Activated naive CD4-positive, alpha-beta T cell treated with anti-CD3 and anti-CD28 coated beads, Interleukin-2, amount 50 U/mL, for 72 hours (primary cell): Measurements from ENCODE around the gene LPXN. TPM values are rescaled to one million over a fixed set of nuclear protein-coding genes. Genes with fewer than 3 reads are reported as not detected.

Source experiments
- ATAC-seq, 2 donors: fragments of 150-1000 bp; cut with Tn5 transposase; 2 replicates each; pipeline ENCODE4 v1.10.0; 2021; ENCODE audit warnings: mild to moderate bottlenecking in 2 of 2, moderate library complexity in 2 of 2
- DNase-seq, 2 donors: peaks; one replicate each; pipeline ENCODE4 v3.0.0; 2021 to 2022; ENCODE audit warnings: low spot score in 2 of 2
- H3K27ac Mint-ChIP-seq, 2 donors: one replicate each; pipeline ENCODE4 v1.8.0; 2022; ENCODE audit warnings: mild to moderate bottlenecking in 2 of 2, mixed read lengths in 2 of 2
- H3K36me3 Mint-ChIP-seq, 2 donors: one replicate each; pipeline ENCODE4 v1.8.0; 2022; ENCODE audit warnings: mixed read lengths in 2 of 2
- H3K9me3 Mint-ChIP-seq, 2 donors: one replicate each; pipeline ENCODE4 v1.8.0; 2022; ENCODE audit warnings: mixed read lengths in 2 of 2
- total RNA-seq, 2 donors: library from RNA; stranded (reverse); gene quantifications; one replicate each; pipeline ENCODE4 v1.2.3, GENCODE V29; 2022

Gene LPXN
- total RNA-seq = 100 to 1,000 TPM; 177 to 422 TPM

DNA sequence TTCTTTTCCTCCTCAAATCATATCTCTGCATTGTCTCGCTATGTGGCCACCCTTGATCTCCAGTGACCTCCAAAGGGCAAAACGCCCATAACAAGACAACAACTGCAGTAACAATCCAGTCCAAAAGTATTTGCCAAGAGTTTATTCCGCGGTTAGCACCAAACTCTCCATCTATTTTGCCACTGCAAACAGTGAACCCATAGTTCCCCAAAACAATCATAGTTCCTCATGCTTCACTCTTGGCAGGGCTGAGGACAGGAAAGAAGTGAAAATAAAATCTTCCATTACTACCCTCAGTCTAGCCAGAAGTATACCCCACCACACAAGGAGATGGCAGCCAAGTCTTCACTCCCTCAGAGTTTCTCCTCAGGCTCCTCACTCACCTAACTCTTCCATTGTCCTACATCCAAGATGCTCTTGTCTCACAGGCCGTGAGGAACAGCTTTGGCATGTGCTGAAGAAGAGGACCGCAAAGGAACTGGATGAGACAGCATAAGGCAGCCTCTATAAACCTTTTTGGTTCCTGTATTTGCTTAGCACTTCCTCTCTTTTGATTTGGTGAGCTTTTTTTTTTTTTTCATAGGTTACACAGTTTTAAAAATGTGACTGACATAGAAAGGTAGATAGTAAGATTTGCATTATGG, at the start of gene LPXN:
Gene LPXN (minus strand): TSS at position 480 of the 644 bp plus-strand sequence. CDS start 84 bp downstream, at position 396.
- peak; percentile 56 to 69 for DNase-seq
- H3K9me3 Mint-ChIP-seq = no peaks in the 10 kb centered on the region
- ATAC-seq = no peak
- H3K27ac Mint-ChIP-seq = peak within 1 kb of the TSS; percentile 100
- H3K36me3 Mint-ChIP-seq = peaks cover 36 to 42% of the 10 kb centered on the region in 2 donors

DNA sequence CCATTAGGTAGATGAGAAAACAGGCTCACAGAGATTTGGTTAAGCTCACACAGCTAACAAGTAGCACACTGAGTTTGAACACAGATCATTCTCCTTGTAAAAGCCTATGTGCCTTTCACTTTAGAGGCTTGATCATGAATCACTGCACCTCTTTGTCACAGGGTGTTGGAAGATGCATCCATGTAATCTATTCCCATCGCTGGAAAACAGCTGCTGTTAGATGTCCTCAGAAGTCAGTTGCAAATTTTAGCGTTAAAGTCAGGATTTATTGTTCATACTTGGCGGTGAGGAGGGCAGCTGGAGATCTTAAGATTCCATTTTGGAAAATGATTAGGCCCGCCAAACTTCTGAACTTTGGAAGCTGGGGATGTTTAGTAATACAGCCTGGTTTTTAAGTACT, 49.4 kb upstream of the LPXN start:
- no peaks in the 10 kb centered on the region for H3K9me3 Mint-ChIP-seq
- H3K27ac Mint-ChIP-seq = peak overlapping the region in 1 of 2 donors; percentile 63
- ATAC-seq (no peak), DNase-seq (no peak)
- H3K36me3 Mint-ChIP-seq = peaks cover 23% of the 10 kb centered on the region in 2 donors

DNA sequence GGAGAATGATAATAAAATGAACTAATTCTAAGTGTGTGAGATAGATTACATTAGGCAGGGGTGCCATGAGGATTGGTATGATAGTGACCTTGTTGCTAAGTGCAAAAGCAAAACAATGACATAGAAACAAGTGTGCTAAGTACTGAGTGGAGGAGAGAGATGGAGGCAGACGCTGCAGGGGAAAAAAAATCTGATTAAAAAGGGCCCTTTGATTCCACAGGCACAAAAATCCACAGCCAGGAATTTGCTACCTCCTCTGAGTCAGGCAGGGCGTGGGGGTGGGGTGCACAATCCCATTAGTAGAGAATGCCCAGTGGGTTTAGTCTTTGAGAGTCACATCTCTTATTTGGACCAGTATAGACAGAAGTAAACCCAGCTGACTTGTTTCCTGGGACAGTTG, 46.7 kb upstream of the LPXN start, which contains the start of gene CNTF:
Gene CNTF (plus strand): TSS at position 322 of the 400 bp plus-strand sequence. CDS start 88 bp downstream, outside the sequence.
- Mint-ChIP-seq H3K27ac (peak within 1 kb of the TSS; percentile 44 to 58), H3K9me3 (no peaks in the 10 kb centered on the region), H3K36me3 (peaks cover 27 to 33% of the 10 kb centered on the region in 2 donors)
- ATAC-seq (peak in 1 of 2 donors; percentile 13), DNase-seq (no peak)

DNA sequence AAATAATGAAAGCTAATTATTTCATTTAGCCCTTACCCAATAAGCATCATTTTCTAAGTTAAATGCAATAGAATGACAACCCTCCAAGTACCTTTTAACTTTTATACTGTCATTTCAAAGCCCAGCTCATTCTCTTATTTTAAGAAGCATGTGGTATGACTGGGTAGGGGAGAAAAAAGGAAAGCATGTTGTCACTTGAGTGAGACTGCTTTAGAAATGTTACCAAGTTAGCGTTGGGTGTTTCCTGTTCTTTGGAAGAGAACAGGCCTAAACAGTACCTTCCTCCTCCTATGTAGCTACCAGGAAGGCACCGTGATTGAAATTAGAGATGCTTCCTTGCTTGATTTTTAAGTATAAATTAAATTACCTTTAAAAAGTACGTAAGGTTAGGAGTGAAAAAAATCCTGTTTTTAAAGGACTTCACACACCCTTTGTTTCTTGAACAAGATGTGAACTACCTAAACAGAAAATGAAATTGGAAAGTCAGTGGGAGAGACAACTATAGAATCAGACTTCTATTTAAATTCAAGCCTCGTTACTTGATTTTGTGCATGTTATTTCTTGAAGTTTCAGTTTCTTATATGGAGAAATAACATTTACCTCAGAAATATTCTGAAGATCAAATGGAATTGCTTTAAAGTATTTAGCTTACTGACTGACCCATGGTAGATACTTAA, 46.1 kb upstream of the LPXN start:
- Mint-ChIP-seq H3K27ac (peak overlapping the region; percentile 44 to 58), H3K9me3 (no peaks in the 10 kb centered on the region), H3K36me3 (peaks cover 27 to 39% of the 10 kb centered on the region in 2 donors)
- DNase-seq (no peak), ATAC-seq (peak; percentile 58 to 70)

DNA sequence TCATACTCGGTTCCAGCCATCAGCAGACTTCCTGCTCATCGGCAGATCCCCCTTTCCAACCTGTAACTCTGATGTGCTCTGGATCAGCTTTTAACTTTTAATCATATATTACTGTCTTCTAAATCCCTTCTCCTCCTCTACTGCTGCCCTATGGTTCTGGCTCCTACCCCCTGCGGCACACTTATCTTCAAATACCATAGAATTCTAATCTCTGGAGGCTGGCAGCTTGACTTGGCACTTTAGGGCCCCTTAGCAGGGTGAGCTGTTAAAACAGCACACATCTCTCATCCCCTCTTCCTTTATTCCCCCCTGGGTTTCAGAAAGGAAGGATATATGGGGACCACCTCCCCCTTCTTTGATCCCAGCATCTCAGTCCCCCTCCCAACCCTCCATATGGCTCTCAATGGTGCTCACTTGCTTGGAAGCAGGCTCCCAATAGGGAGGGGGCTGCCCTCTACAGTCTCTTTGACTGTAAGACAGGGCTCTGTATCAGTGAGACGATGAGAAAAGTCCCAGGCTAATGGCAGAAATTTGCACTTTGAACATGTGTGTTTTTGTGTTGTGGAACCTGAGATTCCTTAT, 42.4 kb upstream of the LPXN start:
- H3K9me3 Mint-ChIP-seq = no peaks in the 10 kb centered on the region
- H3K36me3 Mint-ChIP-seq = peaks cover 25 to 47% of the 10 kb centered on the region in 2 donors
- peak overlapping the region; percentile 42 to 48 for H3K27ac Mint-ChIP-seq
- ATAC-seq (peak; percentile 36 to 62), DNase-seq (no peak)

DNA sequence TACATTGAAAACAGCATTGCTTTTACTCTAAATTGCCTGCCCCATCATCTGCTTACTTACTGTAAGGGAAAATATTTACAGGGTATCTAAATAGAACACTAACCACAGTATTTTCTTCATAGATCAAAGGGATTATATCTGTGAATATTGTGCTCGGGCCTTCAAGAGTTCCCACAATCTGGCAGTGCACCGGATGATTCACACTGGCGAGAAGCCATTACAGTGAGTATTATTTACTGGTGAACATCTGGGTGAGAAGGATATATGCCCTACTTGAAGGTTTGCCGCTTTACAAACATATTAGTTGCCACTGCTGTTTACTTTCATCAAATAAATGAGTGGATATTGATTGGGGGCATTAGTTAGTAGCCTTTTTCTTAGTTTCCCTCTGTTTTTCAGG, 40.9 kb upstream of the LPXN start:
- H3K27ac Mint-ChIP-seq = no peak overlapping the region
- H3K9me3 Mint-ChIP-seq = no peaks in the 10 kb centered on the region
- DNase-seq (no peak), ATAC-seq (no peak)
- H3K36me3 Mint-ChIP-seq = peaks cover 17 to 51% of the 10 kb centered on the region in 2 donors

DNA sequence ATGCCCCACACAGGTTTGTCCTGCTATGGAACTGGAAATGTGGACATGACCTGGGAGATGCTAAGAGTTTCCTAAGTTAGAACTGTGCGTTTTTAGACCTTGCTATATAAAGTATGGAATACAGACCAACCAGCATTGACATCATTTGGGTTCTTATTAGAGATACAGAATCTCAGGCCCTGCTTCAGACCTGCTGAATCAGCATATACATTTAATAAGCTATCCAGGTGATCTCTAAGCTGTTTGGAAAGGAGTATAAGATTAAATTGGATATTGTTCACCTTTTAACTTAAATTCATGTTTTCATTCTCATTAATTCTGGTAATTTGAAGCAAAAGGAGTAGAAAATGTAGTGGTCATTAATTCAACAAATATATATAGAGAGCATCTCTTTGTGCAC, 39.9 kb upstream of the LPXN start:
- no peaks in the 10 kb centered on the region for H3K9me3 Mint-ChIP-seq
- H3K36me3 Mint-ChIP-seq = peaks cover 22 to 58% of the 10 kb centered on the region in 2 donors
- no peak for DNase-seq
- ATAC-seq = no peak
- H3K27ac Mint-ChIP-seq = peak overlapping the region in 1 of 2 donors; percentile 32

DNA sequence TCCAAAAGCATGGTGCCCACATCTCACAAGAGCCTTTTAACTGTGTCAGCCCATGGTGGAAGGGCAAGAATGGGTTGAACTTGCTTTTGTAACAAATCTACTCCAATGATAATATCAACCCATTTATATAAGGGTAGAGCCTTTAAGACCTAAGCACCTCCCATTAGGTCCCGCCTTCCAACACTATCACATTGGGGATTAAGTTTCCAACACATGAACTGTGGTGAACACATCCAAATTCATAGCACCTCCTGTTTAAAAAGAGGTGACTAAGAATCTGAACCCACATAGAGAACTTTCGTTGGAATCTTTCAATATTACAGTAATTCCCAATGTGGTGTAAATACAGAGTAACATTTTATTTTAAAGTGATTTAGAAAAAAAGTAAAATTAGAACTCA, 37.6 kb upstream of the LPXN start:
- Mint-ChIP-seq H3K9me3 (no peaks in the 10 kb centered on the region), H3K36me3 (peaks cover 22 to 55% of the 10 kb centered on the region in 2 donors), H3K27ac (peak overlapping the region in 1 of 2 donors; percentile 75)
- ATAC-seq = peak; percentile 63 to 81
- DNase-seq = no peak

DNA sequence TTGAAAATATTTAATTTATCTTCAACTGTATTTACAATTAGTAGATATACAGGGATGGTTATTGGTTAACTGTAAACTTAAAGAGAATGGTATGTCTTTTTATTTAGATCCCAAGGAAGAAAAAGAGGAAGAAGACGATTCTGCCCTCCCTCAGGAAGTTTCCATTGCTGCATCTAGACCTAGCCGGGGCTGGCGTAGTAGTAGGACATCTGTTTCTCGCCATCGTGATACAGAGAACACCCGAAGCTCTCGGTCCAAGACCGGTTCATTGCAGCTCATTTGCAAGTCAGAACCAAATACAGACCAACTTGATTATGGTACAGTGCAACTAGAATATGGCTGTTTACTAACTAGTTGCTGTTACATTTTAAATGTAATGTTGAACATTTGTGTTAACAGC, 34.1 kb upstream of the LPXN start:
- no peak for DNase-seq
- H3K27ac Mint-ChIP-seq = no peak overlapping the region
- ATAC-seq = no peak
- H3K36me3 Mint-ChIP-seq = peaks cover 14 to 64% of the 10 kb centered on the region in 2 donors
- H3K9me3 Mint-ChIP-seq = no peaks in the 10 kb centered on the region

DNA sequence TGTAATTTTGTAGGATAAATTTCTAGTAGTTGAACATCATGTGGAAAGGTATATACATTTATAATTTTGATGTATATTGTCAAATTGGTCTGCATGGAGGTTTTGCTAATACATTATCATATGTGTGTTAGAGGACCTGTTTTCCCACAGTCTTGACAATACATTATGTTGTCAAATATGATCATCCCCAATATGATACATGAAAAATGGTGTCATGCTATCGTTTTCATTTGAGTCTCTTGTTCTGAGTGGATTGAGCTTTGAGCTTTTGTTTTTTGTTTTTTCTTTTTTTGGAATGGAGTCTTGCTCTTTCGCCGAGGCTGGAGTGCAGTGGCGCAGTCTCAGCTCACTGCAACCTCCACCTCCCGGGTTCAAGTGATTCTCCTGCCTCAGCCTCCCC, 32.7 kb upstream of the LPXN start:
- Mint-ChIP-seq H3K27ac (no peak overlapping the region), H3K9me3 (no peaks in the 10 kb centered on the region), H3K36me3 (peaks cover 6 to 65% of the 10 kb centered on the region in 2 donors)
- ATAC-seq (peak in 1 of 2 donors; percentile 54), DNase-seq (no peak)

DNA sequence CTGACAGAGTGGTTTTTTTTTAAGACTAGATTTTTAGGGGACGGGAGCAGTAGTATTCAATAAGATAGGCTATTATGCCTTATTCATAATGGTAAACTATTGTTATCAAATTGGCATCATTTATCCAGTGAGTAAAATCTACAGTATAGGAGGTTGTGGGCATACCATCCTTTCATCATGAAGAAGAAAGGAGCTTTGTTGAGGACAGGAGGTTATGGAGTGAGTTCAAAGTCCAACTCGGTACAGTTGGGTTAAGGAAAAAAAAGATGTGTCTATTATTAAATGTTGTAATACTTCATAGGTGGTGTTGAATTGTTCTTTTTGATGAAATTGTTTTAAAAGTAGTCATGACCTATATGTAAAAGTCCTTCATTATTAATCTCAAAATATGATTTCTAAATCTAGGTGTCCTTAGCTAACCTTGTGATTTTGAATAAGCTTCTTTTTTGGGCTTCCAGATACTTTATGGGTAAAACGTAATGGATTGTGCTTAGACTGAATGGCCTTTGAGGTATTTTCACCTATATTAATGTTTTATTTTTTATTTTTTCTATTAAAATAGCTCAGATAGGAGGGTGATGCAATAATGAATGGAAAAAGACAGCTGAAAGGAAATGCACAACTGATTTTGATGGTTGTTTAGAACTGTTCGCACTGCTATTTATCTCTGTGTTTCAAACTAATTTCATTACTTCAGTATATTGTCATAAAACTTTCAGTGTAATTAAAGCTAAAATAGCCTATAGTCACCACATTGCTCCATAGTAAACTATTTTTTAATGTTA, 31.5 kb upstream of the LPXN start:
- DNase-seq (no peak), ATAC-seq (no peak)
- Mint-ChIP-seq H3K27ac (peak overlapping the region; percentile 11 to 40), H3K36me3 (peaks cover 15 to 65% of the 10 kb centered on the region in 2 donors), H3K9me3 (no peaks in the 10 kb centered on the region)

DNA sequence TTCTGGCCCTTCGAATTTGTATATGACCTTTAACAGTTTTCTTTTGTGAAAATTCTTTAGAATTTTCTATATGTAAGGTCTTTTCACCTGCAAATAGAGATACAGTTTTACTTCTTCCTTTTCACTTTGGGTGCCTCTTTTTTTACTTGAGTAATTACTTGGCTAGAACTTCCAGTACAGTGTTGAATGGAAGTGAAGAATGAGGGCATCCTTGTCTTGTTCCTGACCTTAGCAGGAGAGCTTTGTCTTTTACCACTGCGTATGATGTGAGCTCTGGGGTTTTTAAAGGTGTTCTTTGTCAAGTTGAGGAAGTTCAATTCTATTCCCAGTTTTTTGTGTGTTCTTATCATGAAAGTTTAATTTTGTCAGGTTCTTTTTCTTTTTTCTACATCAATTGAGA, 24.9 kb upstream of the LPXN start:
- no peak for DNase-seq
- peaks cover 16 to 68% of the 10 kb centered on the region in 2 donors for H3K36me3 Mint-ChIP-seq
- H3K27ac Mint-ChIP-seq = no peak overlapping the region
- no peaks in the 10 kb centered on the region for H3K9me3 Mint-ChIP-seq
- no peak for ATAC-seq

DNA sequence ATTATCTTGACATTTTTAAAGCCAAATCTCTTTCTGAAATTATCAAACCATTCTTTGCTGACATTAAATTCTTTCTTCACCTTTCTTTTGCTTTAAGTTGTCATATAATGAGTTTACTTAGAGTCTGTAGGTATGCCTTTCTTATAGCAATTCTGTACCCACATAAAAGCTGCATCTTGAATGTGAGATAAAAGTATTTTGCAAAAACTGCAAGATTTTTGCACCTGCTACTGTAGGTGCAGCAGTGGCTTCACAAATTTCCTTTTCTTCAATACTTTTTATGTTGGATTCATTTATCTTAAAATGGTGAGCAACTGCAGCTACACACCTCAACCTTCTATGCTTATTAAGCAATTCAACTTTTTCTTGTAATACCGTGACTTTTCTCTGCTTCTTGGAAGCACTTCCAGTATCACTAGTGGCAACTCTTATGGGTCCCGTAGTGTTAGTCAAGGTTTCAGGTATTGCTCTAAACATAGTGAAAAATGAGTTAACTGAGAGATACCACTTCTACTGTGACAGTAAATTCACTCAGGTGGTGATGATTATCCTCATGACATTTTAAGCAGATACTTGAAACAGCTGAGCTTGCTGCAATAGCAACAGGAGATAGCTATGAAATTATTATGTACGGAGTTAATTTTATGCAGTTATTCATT, 22.0 kb upstream of the LPXN start:
- ATAC-seq = peak; percentile 90 to 95
- peaks cover 9 to 63% of the 10 kb centered on the region in 2 donors for H3K36me3 Mint-ChIP-seq
- H3K9me3 Mint-ChIP-seq = no peaks in the 10 kb centered on the region
- H3K27ac Mint-ChIP-seq = peak overlapping the region; percentile 70 to 75
- DNase-seq = no peak

DNA sequence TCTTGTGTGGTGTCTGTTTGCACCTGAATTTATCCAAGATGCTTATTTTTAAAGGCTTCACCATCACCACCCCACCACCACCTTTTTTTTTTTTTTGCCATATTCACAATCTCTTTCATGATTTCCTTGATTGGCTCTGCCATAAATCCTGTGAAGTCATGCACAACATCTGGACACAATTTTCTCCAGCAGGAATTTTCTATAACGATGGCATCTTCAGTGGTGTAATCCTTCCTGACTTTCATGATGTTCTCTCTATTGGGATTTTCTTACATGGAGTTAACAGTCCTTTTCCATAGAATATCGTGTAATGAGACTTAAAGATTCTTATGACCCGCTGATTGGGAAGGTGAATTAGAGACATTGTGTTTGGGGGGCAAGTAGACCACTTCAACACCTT, 21.0 kb upstream of the LPXN start:
- H3K9me3 Mint-ChIP-seq = no peaks in the 10 kb centered on the region

DNA sequence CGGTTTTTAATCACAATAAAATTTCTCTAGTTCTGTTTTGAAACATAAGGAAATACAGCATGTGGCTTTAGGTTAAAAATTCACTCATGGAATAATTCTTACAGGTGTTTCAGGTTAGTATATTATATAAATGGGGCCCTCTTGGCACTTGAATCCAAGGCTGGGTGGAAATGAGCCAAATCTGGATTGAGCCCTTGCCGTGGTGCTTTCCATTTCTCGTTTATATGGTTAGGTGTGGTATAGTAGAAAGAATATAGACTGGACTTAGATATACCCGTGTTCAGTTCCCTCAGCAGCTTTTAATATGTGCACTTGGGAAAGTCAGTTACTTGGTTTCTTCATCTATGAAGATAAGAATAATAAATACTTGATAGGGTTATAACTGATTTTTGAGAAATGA, 19.2 kb upstream of the LPXN start:
- no peaks in the 10 kb centered on the region for H3K9me3 Mint-ChIP-seq
- peaks cover 0 to 56% of the 10 kb centered on the region in 2 donors for H3K36me3 Mint-ChIP-seq
- ATAC-seq (no peak), DNase-seq (no peak)
- peak overlapping the region in 1 of 2 donors; percentile 3 for H3K27ac Mint-ChIP-seq

More for the DNA sequence above, 21.0 kb upstream of the LPXN start:
- H3K36me3 Mint-ChIP-seq = peaks cover 6 to 61% of the 10 kb centered on the region in 2 donors
- peak overlapping the region; percentile 70 to 75 for H3K27ac Mint-ChIP-seq
- no peak for ATAC-seq
- no peak for DNase-seq
